Hematopoietic multipotent progenitor cell treated with erythropoietin and hydrocortisone succinate and interleukin-3 and kit ligand, for 6 days (in vitro differentiated cells): ENCODE measurements around the gene FDXR.

ENCODE experiments used
- DNase-seq: peaks from one replicate; pipeline ENCODE4 v3.0.0-alpha.2; 2015

Gene FDXR

GRCh38 chr17:74854792-74855191, 18.0 kb downstream of the FDXR start:
- no peak for DNase-seq

GRCh38 chr17:74853669-74854068, 19.1 kb downstream of the FDXR start:
- no peak for DNase-seq

- no peak for DNase-seq
Observed at GRCh38 chr17:74853048-74853397, 19.8 kb downstream of the FDXR start.

GRCh38 chr17:74852237-74853047, 20.4 kb downstream of the FDXR start:
- DNase-seq, result peak; percentile 62

- no peak for DNase-seq
Observed at GRCh38 chr17:74851612-74852236, 21.1 kb downstream of the FDXR start.

- DNase-seq, result no peak
Observed at GRCh38 chr17:74850914-74851313, 21.9 kb downstream of the FDXR start.

GRCh38 chr17:74850310-74850709, 22.5 kb downstream of the FDXR start:
- no peak for DNase-seq

GRCh38 chr17:74848656-74849399, 24.0 kb downstream of the FDXR start:
- DNase-seq, result no peak

GRCh38 chr17:74846621-74847020, 26.2 kb downstream of the FDXR start:
- DNase-seq, result no peak

- DNase-seq, result no peak
Observed at GRCh38 chr17:74843352-74843627, 29.5 kb downstream of the FDXR start.

GRCh38 chr17:74842599-74843351, 30.0 kb downstream of the FDXR start:
- DNase-seq, result peak; percentile 61

GRCh38 chr17:74842146-74842598, 30.6 kb downstream of the FDXR start:
- no peak for DNase-seq

- peak; percentile 69 for DNase-seq
Observed at GRCh38 chr17:74840989-74841666, 31.7 kb downstream of the FDXR start.

- DNase-seq, result no peak
Observed at GRCh38 chr17:74839990-74840852, 32.6 kb downstream of the FDXR start.

- no peak for DNase-seq
Observed at GRCh38 chr17:74838274-74838673, 34.5 kb downstream of the FDXR start.

GRCh38 chr17:74836691-74837467, 35.9 kb downstream of the FDXR start:
- DNase-seq, result no peak

- no peak for DNase-seq
Observed at GRCh38 chr17:74836191-74836590, 36.6 kb downstream of the FDXR start.

- no peak for DNase-seq
Observed at GRCh38 chr17:74833501-74834377, 39.1 kb downstream of the FDXR start.

- no peak for DNase-seq
Observed at GRCh38 chr17:74832421-74832820, 40.4 kb downstream of the FDXR start.
